Measurements from ENCODE around the gene SLC44A3. TPM values are rescaled to one million over a fixed set of nuclear protein-coding genes. Genes with fewer than 3 reads are reported as not detected.

SLC44A3 gene
- total RNA-seq, 4 donors from 2014 or later, result 7.6 to 15.5 (median 10.0) TPM

DNA sequence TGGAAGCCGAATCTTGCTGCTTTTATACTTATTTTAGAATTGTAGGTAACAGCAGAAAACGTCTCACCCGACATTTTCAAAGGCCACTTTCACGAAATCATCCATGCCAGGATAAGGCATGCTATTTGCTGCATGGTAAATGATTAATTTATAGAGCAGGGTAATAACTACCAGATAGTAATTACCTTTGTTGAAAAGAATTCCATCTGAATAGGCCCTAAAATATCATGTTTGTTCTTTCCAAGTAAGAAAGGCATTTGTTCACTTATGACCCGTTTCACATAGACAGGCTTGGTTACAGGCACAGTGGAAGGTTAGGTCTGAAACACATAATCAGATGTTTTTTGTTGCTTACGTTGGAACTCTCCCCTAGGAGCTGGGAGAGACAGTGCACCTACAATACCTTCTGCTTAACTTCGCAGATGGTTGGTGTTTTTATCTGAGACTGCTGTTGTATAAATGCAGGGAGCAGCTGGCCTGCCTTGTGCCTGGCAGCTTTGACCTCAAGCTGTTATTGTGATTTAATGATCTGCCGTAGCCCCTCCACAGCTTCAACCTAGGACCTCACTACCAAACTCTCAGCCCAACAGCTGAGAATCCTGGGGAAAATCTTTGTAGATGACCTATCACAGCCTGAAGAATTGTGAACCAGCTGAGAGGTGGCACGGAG is 1.6 kb downstream of the SLC44A3 start:
- no peak for DNase-seq (ENCODE audit: low spot score in 2 of 2)
- H3K4me1 ChIP-seq, result peaks cover 27% of the 10 kb centered on the region
- no peak for TF ChIP-seq POLR2AphosphoS5 (IDR thresholded peaks at IDR 0.05)
- no peak for TF ChIP-seq POLR2A (IDR thresholded peaks at IDR 0.05)
- TF ChIP-seq, protein P1, sequence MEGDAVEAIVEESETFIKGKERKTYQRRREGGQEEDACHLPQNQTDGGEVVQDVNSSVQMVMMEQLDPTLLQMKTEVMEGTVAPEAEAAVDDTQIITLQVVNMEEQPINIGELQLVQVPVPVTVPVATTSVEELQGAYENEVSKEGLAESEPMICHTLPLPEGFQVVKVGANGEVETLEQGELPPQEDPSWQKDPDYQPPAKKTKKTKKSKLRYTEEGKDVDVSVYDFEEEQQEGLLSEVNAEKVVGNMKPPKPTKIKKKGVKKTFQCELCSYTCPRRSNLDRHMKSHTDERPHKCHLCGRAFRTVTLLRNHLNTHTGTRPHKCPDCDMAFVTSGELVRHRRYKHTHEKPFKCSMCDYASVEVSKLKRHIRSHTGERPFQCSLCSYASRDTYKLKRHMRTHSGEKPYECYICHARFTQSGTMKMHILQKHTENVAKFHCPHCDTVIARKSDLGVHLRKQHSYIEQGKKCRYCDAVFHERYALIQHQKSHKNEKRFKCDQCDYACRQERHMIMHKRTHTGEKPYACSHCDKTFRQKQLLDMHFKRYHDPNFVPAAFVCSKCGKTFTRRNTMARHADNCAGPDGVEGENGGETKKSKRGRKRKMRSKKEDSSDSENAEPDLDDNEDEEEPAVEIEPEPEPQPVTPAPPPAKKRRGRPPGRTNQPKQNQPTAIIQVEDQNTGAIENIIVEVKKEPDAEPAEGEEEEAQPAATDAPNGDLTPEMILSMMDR (IDR thresholded peaks at IDR 0.05), result no peak
- TF ChIP-seq EP300 (IDR thresholded peaks at IDR 0.05), result no peak
- H3K4me3 ChIP-seq, result no peak overlapping the region
- H3K27ac ChIP-seq, result no peak overlapping the region
- no peaks in the 10 kb centered on the region for H3K27me3 ChIP-seq
- no peaks in the 10 kb centered on the region for H3K36me3 ChIP-seq
- 85% methylated on average over 9 of the region's 9 CpGs for WGBS
- no peaks in the 10 kb centered on the region for H3K9me3 ChIP-seq

DNA sequence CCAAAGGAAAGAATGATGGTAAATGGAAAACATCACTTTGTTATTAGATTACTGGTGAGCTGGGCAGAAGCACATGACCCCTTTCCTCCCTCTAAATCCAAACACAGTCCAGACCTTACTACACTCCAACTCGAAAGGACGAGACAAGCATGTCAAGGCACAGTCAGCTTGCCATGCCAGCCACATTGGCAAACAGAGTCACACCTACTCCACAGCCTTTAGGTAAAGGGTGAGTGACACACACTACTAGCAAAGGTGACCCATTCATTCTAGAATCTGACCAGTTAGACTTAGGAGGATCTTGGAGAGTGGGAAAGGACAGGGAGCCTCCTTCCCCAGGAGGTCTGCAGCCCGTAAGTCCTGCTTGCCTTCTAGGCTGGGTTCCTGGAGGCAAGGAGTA is 3.0 kb downstream of the SLC44A3 start:
- 68% methylated on average over 3 of the region's 3 CpGs for WGBS
- Histone ChIP-seq H3K4me3 (no peak overlapping the region), H3K36me3 (no peaks in the 10 kb centered on the region), H3K27me3 (no peaks in the 10 kb centered on the region), H3K4me1 (peaks cover 27% of the 10 kb centered on the region), H3K27ac (no peak overlapping the region), H3K9me3 (no peaks in the 10 kb centered on the region)
- DNase-seq (ENCODE audit: low spot score in 2 of 2), result no peak
- TF ChIP-seq EP300 (IDR thresholded peaks at IDR 0.05), result no peak
- TF ChIP-seq, protein P1 (IDR thresholded peaks at IDR 0.05), result no peak
- TF ChIP-seq POLR2A (IDR thresholded peaks at IDR 0.05), result no peak
- no peak for TF ChIP-seq POLR2AphosphoS5 (IDR thresholded peaks at IDR 0.05)

DNA sequence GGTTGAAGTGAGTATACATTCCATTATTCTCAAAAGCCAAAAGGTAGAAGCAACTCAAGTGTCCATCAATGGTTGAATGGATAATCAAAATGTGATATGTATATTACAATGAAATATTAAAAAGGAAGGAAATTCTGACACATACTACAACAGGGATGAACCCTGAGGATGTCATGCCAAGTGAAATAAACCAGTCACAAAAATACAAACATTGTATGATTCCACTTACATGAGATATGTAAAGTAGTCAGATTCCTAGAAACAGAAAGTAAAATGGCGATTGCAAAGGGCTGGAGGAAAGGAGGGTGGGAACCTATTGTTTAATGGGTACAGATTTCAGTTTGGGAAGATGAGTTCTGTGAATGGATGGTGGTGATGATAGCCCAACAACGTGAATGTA is 5.8 kb downstream of the SLC44A3 start:
- no peak overlapping the region for H3K27ac ChIP-seq
- H3K4me1 ChIP-seq, result peaks cover 11% of the 10 kb centered on the region
- no peaks in the 10 kb centered on the region for H3K9me3 ChIP-seq
- no peak overlapping the region for H3K4me3 ChIP-seq
- WGBS, result 88% methylated on average over 2 of the region's 2 CpGs
- no peaks in the 10 kb centered on the region for H3K27me3 ChIP-seq
- H3K36me3 ChIP-seq, result no peaks in the 10 kb centered on the region
- no peak for TF ChIP-seq POLR2A (IDR thresholded peaks at IDR 0.05)
- no peak for TF ChIP-seq POLR2AphosphoS5 (IDR thresholded peaks at IDR 0.05)
- TF ChIP-seq, protein P1 (IDR thresholded peaks at IDR 0.05), result no peak
- no peak for TF ChIP-seq EP300 (IDR thresholded peaks at IDR 0.05)
- DNase-seq (ENCODE audit: low spot score in 2 of 2), result no peak

DNA sequence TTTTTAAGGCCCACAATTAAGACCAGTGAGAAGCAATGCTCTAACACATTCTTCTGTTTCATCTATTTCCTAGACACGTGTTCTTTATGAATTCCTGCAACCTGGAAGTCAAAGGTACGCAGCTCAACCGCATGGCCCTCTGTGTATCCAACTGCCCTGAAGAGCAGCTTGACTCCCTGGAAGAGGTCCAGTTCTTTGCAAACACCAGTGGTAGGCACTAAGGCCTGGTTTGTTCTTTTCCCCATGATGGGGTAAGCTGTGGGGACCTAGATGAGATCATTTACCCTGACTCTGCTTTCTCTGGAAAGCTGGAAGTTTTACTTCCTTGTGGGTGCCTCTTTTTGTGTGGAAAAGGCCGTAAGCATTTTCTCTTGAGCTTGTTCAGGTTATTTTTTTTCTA is 7.3 kb downstream of the SLC44A3 start:
- Histone ChIP-seq H3K4me3 (no peak overlapping the region), H3K36me3 (no peaks in the 10 kb centered on the region), H3K4me1 (peaks cover 5% of the 10 kb centered on the region), H3K27ac (no peak overlapping the region), H3K27me3 (no peaks in the 10 kb centered on the region), H3K9me3 (no peaks in the 10 kb centered on the region)
- no peak for DNase-seq (ENCODE audit: low spot score in 2 of 2)
- WGBS, result 94% methylated on average over 4 of the region's 4 CpGs
- TF ChIP-seq POLR2A (IDR thresholded peaks at IDR 0.05), result no peak
- TF ChIP-seq EP300 (IDR thresholded peaks at IDR 0.05), result no peak
- TF ChIP-seq, protein P1 (IDR thresholded peaks at IDR 0.05), result no peak
- no peak for TF ChIP-seq POLR2AphosphoS5 (IDR thresholded peaks at IDR 0.05)

DNA sequence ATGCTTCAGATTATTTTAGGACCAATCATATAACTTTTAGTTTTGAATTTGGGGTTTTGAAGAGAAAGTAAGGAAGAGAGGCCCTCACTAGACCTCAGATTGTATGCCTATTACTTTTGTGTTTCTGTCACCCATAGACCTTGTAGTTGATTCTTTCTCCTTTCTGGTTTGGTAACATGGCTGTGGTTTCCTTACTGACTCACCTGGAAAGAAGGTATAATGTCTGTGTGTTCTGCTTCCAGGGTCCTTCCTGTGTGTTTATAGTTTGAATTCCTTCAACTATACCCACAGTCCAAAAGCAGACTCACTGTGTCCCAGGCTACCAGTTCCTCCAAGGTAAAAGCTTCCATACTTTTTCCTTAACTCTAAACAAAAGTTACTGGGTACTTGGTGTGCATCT is 8.1 kb downstream of the SLC44A3 start:
- Histone ChIP-seq H3K36me3 (no peaks in the 10 kb centered on the region), H3K27me3 (no peaks in the 10 kb centered on the region), H3K27ac (no peak overlapping the region), H3K4me3 (no peak overlapping the region), H3K9me3 (no peaks in the 10 kb centered on the region), H3K4me1 (peaks cover under 1% of the 10 kb centered on the region)
- TF ChIP-seq, protein P1 (IDR thresholded peaks at IDR 0.05), result no peak
- TF ChIP-seq POLR2AphosphoS5 (IDR thresholded peaks at IDR 0.05) (no peak), POLR2A (IDR thresholded peaks at IDR 0.05) (no peak), EP300 (IDR thresholded peaks at IDR 0.05) (no peak)
- no peak for DNase-seq (ENCODE audit: low spot score in 2 of 2)
